VCaP (cell line): ENCODE data around the gene RABL6.
A peak's percentile ranks its signal among the peaks of the same experiment; 100 is the strongest.
"Not testable (repeated sequence)": the region's sequence is repeated elsewhere in the genome, so short reads cannot be mapped to it uniquely, and the experiment has no call there.

Source experiments
- H3K27ac ChIP-seq: fragments of 450-650 bp; 2 replicates; pipeline ENCODE4 v1.5.1; 2017
- CTCF ChIP-seq: fragments of 450-650 bp; conservative IDR thresholded peaks from 2 replicates; pipeline ENCODE4 v1.5.1; 2017; ENCODE audit warnings: mild to moderate bottlenecking, moderate library complexity

Gene RABL6

DNA sequence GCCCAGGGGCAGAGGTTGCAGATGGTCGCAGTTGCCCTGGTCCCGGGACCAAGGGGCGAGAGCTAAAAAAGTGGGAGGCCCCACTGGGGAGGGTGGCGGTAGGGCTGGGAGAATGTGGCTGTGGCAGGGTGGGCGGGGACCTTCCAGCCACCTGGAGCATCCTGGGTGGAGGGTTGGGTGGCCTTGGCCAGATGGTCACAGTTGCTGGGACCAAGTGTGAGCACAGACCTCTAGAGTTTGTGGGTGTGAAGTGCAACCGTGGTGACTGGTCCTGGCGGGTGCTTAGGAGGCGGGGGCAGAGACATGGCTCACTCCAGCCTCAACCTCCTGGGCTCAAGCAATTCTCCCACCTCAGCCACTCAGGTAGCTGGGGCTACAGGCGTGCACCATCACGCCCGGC lies 72.9 kb downstream of the RABL6 start:
- TF ChIP-seq CTCF: no peak
- no peak overlapping the region for H3K27ac ChIP-seq

- TF ChIP-seq CTCF: no peak
- no peak overlapping the region for H3K27ac ChIP-seq
Observed at GRCh38 chr9:136881691-136882108, 74.0 kb downstream of the RABL6 start.

DNA sequence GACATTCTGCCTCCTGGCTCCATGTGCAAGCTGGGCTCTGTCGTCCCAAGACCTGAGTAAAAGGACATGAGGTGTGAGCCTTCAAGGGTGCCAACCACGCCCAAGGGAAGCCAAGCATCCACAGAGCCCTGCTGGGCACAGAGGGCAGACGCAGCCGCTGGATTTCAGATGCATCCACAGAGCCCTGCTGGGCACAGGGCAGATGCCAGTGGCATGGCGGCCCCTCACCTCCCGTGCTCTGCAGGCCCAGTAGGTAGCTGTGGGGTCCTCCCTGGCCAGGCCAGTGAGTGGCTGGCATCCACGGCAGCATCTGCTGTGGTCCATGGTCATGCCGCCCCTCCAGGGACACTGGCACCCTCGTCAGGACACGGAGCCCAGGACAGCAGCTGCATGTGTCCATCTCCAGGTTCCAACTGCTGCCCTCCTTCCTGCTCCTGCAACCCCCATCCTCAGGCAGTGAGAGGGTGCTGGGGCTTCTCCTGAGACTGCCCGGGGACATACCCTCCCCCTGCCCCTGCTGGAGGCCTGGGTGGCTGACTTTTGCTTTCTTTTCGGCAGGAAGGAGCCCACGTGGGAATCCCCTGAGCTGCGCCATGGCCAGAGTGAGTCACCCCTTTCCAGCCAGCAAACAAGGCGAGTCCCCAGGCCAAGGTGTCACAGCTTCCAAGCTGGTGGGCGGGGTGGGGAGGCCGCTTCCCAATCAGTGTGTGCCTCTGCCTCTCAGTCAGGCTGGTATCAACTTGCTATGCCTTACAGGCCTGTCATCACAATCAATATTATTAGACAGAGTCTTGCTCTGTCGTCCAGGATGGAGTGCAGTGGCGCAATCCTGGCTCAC lies 74.6 kb downstream of the RABL6 start:
- H3K27ac ChIP-seq: no peak overlapping the region
- TF ChIP-seq CTCF: no peak

- not testable (repeated sequence) for H3K27ac ChIP-seq
Observed at GRCh38 chr9:136882947-136883283, 75.2 kb downstream of the RABL6 start.

GRCh38 chr9:136883670-136884069 lies 75.9 kb downstream of the RABL6 start:
- H3K27ac ChIP-seq: not testable (repeated sequence)

- H3K27ac ChIP-seq: peak within 1 kb of the TSS; percentile 95
- TF ChIP-seq CTCF: no peak
Observed at GRCh38 chr9:136885950-136886578, 78.3 kb downstream of the RABL6 start, which contains the start of gene TRAF2. TRAF2 (plus strand) TSS chr9:136886516; CDS start chr9:136898741, 12,225 bp downstream.

- H3K27ac ChIP-seq: peak overlapping the region; percentile 95
- TF ChIP-seq CTCF: no peak
Observed at GRCh38 chr9:136886610-136887597, 79.2 kb downstream of the RABL6 start.

DNA sequence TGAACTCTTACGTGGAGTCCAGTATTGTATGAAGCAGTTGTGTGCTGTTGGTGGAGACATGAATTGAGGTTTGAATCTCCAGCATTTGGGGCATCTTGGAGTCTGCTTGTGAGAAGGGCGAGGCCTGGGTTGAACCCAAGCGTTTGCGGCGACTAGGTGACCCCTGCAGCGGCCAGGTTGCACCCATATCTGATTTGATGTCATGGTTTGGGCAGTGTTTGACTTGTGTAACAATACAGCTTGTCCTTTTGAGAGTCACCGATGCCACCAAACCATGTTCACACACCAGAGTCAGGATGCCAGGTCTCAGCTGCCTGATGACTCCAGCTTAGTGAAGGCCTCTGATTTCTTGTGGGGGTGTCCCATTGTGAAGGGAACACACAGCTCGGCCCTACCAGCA lies 80.7 kb downstream of the RABL6 start:
- peak overlapping the region; percentile 95; the same call in 1 of the 2 replicates for H3K27ac ChIP-seq
- TF ChIP-seq CTCF: no peak
